Measurements from ENCODE around the gene NCAM1.

Gene NCAM1

GRCh38 chr11:113245216-113245615, 284.0 kb downstream of the NCAM1 start:
- Histone ChIP-seq H3K27ac (replicated peaks; ENCODE audit: low read length) (no peak overlapping the region), H3K14ac (ENCODE audit: low read length) (no peak overlapping the region), H4K91ac (ENCODE audit: low read depth, low read length, poor library complexity) (no peak overlapping the region), H3K9me3 (replicated peaks in 1 of 2; ENCODE audit: control insufficient read depth in 2 of 2, insufficient read depth in 1 of 2, low read depth in 1 of 2, low read length in 2 of 2) (no peaks in the 10 kb centered on the region), H3K36me3 (replicated peaks in 1 of 2; ENCODE audit: control insufficient read depth in 2 of 2, insufficient read depth in 2 of 2, low read length in 2 of 2) (no peaks in the 10 kb centered on the region), H3K4ac (ENCODE audit: low read length) (no peak overlapping the region), H3K23ac (ENCODE audit: low read depth, low read length, poor library complexity) (no peak overlapping the region), H2BK120ac (ENCODE audit: low read depth, low read length) (no peak overlapping the region), H3K9ac (ENCODE audit: low read depth, low read length, poor library complexity) (no peak overlapping the region), H2BK5ac (ENCODE audit: low read length) (no peak overlapping the region), H2AFZ (ENCODE audit: low read length) (no peak overlapping the region), H3K4me2 (ENCODE audit: insufficient read depth, low read length, poor library complexity, severe bottlenecking) (no peak overlapping the region), H3K4me3 (ENCODE audit: low read length in 2 of 2) (no peak overlapping the region), H3K27me3 (ENCODE audit: control insufficient read depth in 3 of 3, insufficient read depth in 3 of 3, low read depth in 1 of 3, low read length in 3 of 3) (no peaks in the 10 kb centered on the region), H2AK5ac (ENCODE audit: low read depth, low read length) (no peak overlapping the region), H4K8ac (ENCODE audit: low read depth, low read length) (no peak overlapping the region), H2BK12ac (ENCODE audit: low read length) (no peak overlapping the region), H2BK15ac (ENCODE audit: low read length) (no peak overlapping the region), H3K18ac (ENCODE audit: low read length) (no peak overlapping the region), H3K4me1 (ENCODE audit: control insufficient read depth in 2 of 2, insufficient read depth in 1 of 2, low read depth in 1 of 2, low read length in 2 of 2) (peaks cover 22 to 39% of the 10 kb centered on the region in 2 donors), H3K79me1 (ENCODE audit: low read depth, low read length) (no peaks in the 10 kb centered on the region)
- no peak for DNase-seq (ENCODE audit: low spot score)
- no CpG with 5 or more reads among the region's 7 CpGs for WGBS, 2 donors (ENCODE audit: extremely low coverage in 2 of 2, insufficient read length in 2 of 2, insufficient replicate concordance in 1 of 2)

- H2BK120ac ChIP-seq (ENCODE audit: low read depth, low read length), result no peak overlapping the region
- peak overlapping the region; percentile 21 for H2AFZ ChIP-seq (ENCODE audit: low read length)
- H3K4me1 ChIP-seq (ENCODE audit: control insufficient read depth in 2 of 2, insufficient read depth in 1 of 2, low read depth in 1 of 2, low read length in 2 of 2), result peaks cover 22 to 30% of the 10 kb centered on the region in 2 donors
- no peak overlapping the region for H3K4ac ChIP-seq (ENCODE audit: low read length)
- no peak overlapping the region for H3K4me3 ChIP-seq (ENCODE audit: low read length in 2 of 2)
- H4K8ac ChIP-seq (ENCODE audit: low read depth, low read length), result no peak overlapping the region
- no peak for DNase-seq (ENCODE audit: low spot score)
- H3K23ac ChIP-seq (ENCODE audit: low read depth, low read length, poor library complexity), result no peak overlapping the region
- H3K14ac ChIP-seq (ENCODE audit: low read length), result no peak overlapping the region
- H3K4me2 ChIP-seq (ENCODE audit: insufficient read depth, low read length, poor library complexity, severe bottlenecking), result no peak overlapping the region
- no CpG with 5 or more reads among the region's 8 CpGs for WGBS, 2 donors (ENCODE audit: extremely low coverage in 2 of 2, insufficient read length in 2 of 2, insufficient replicate concordance in 1 of 2)
- no peak overlapping the region for H3K27ac ChIP-seq (replicated peaks; ENCODE audit: low read length)
- H3K36me3 ChIP-seq (replicated peaks in 1 of 2; ENCODE audit: control insufficient read depth in 2 of 2, insufficient read depth in 2 of 2, low read length in 2 of 2), result no peaks in the 10 kb centered on the region
- H3K9me3 ChIP-seq (replicated peaks in 1 of 2; ENCODE audit: control insufficient read depth in 2 of 2, insufficient read depth in 1 of 2, low read depth in 1 of 2, low read length in 2 of 2), result no peaks in the 10 kb centered on the region
- no peaks in the 10 kb centered on the region for H3K79me1 ChIP-seq (ENCODE audit: low read depth, low read length)
- H3K18ac ChIP-seq (ENCODE audit: low read length), result no peak overlapping the region
- no peak overlapping the region for H3K9ac ChIP-seq (ENCODE audit: low read depth, low read length, poor library complexity)
- no peak overlapping the region for H2BK15ac ChIP-seq (ENCODE audit: low read length)
- H2AK5ac ChIP-seq (ENCODE audit: low read depth, low read length), result no peak overlapping the region
- H4K91ac ChIP-seq (ENCODE audit: low read depth, low read length, poor library complexity), result no peak overlapping the region
- no peaks in the 10 kb centered on the region for H3K27me3 ChIP-seq (ENCODE audit: control insufficient read depth in 3 of 3, insufficient read depth in 3 of 3, low read depth in 1 of 3, low read length in 3 of 3)
- H2BK12ac ChIP-seq (ENCODE audit: low read length), result no peak overlapping the region
- no peak overlapping the region for H2BK5ac ChIP-seq (ENCODE audit: low read length)
These were observed 286.0 kb downstream of the NCAM1 start for GRCh38 chr11:113247221-113247620.

- no peak overlapping the region for H3K27ac ChIP-seq (replicated peaks; ENCODE audit: low read length)
- no peaks in the 10 kb centered on the region for H3K9me3 ChIP-seq (replicated peaks in 1 of 2; ENCODE audit: control insufficient read depth in 2 of 2, insufficient read depth in 1 of 2, low read depth in 1 of 2, low read length in 2 of 2)
- no peaks in the 10 kb centered on the region for H3K27me3 ChIP-seq (ENCODE audit: control insufficient read depth in 3 of 3, insufficient read depth in 3 of 3, low read depth in 1 of 3, low read length in 3 of 3)
- H3K4me3 ChIP-seq (ENCODE audit: low read length in 2 of 2), result no peak overlapping the region
- H2BK5ac ChIP-seq (ENCODE audit: low read length), result no peak overlapping the region
- H2AK5ac ChIP-seq (ENCODE audit: low read depth, low read length), result no peak overlapping the region
- no peak overlapping the region for H3K4me2 ChIP-seq (ENCODE audit: insufficient read depth, low read length, poor library complexity, severe bottlenecking)
- H3K18ac ChIP-seq (ENCODE audit: low read length), result no peak overlapping the region
- no peak overlapping the region for H3K9ac ChIP-seq (ENCODE audit: low read depth, low read length, poor library complexity)
- no peak overlapping the region for H3K14ac ChIP-seq (ENCODE audit: low read length)
- no peak overlapping the region for H2BK12ac ChIP-seq (ENCODE audit: low read length)
- H3K4me1 ChIP-seq (ENCODE audit: control insufficient read depth in 2 of 2, insufficient read depth in 1 of 2, low read depth in 1 of 2, low read length in 2 of 2), result peaks cover 17 to 27% of the 10 kb centered on the region in 2 donors
- DNase-seq (ENCODE audit: low spot score), result no peak
- no peak overlapping the region for H4K8ac ChIP-seq (ENCODE audit: low read depth, low read length)
- H3K79me1 ChIP-seq (ENCODE audit: low read depth, low read length), result no peaks in the 10 kb centered on the region
- WGBS, 2 donors (ENCODE audit: extremely low coverage in 2 of 2, insufficient read length in 2 of 2, insufficient replicate concordance in 1 of 2), result no CpG with 5 or more reads among the region's 6 CpGs
- H3K36me3 ChIP-seq (replicated peaks in 1 of 2; ENCODE audit: control insufficient read depth in 2 of 2, insufficient read depth in 2 of 2, low read length in 2 of 2), result no peaks in the 10 kb centered on the region
- H2AFZ ChIP-seq (ENCODE audit: low read length), result no peak overlapping the region
- no peak overlapping the region for H2BK15ac ChIP-seq (ENCODE audit: low read length)
- H3K23ac ChIP-seq (ENCODE audit: low read depth, low read length, poor library complexity), result no peak overlapping the region
- no peak overlapping the region for H3K4ac ChIP-seq (ENCODE audit: low read length)
- no peak overlapping the region for H2BK120ac ChIP-seq (ENCODE audit: low read depth, low read length)
- H4K91ac ChIP-seq (ENCODE audit: low read depth, low read length, poor library complexity), result no peak overlapping the region
These were observed 286.7 kb downstream of the NCAM1 start for GRCh38 chr11:113247966-113248365.

- Histone ChIP-seq H2AFZ (ENCODE audit: low read length) (no peak overlapping the region), H3K14ac (ENCODE audit: low read length) (no peak overlapping the region), H3K4me1 (ENCODE audit: control insufficient read depth in 2 of 2, insufficient read depth in 1 of 2, low read depth in 1 of 2, low read length in 2 of 2) (peaks cover 10 to 18% of the 10 kb centered on the region in 2 donors), H3K27me3 (ENCODE audit: control insufficient read depth in 3 of 3, insufficient read depth in 3 of 3, low read depth in 1 of 3, low read length in 3 of 3) (no peaks in the 10 kb centered on the region), H3K18ac (ENCODE audit: low read length) (peak overlapping the region; percentile 12), H3K4me2 (ENCODE audit: insufficient read depth, low read length, poor library complexity, severe bottlenecking) (no peak overlapping the region), H2BK120ac (ENCODE audit: low read depth, low read length) (no peak overlapping the region), H3K79me1 (ENCODE audit: low read depth, low read length) (no peaks in the 10 kb centered on the region), H2BK15ac (ENCODE audit: low read length) (no peak overlapping the region), H2BK12ac (ENCODE audit: low read length) (no peak overlapping the region), H3K27ac (replicated peaks; ENCODE audit: low read length) (no peak overlapping the region), H2BK5ac (ENCODE audit: low read length) (no peak overlapping the region), H3K9me3 (replicated peaks in 1 of 2; ENCODE audit: control insufficient read depth in 2 of 2, insufficient read depth in 1 of 2, low read depth in 1 of 2, low read length in 2 of 2) (no peaks in the 10 kb centered on the region), H3K9ac (ENCODE audit: low read depth, low read length, poor library complexity) (no peak overlapping the region), H3K36me3 (replicated peaks in 1 of 2; ENCODE audit: control insufficient read depth in 2 of 2, insufficient read depth in 2 of 2, low read length in 2 of 2) (no peaks in the 10 kb centered on the region), H4K8ac (ENCODE audit: low read depth, low read length) (no peak overlapping the region), H4K91ac (ENCODE audit: low read depth, low read length, poor library complexity) (no peak overlapping the region), H3K4ac (ENCODE audit: low read length) (no peak overlapping the region), H2AK5ac (ENCODE audit: low read depth, low read length) (no peak overlapping the region), H3K4me3 (ENCODE audit: low read length in 2 of 2) (no peak overlapping the region), H3K23ac (ENCODE audit: low read depth, low read length, poor library complexity) (no peak overlapping the region)
- no peak for DNase-seq (ENCODE audit: low spot score)
- WGBS, 2 donors (ENCODE audit: extremely low coverage in 2 of 2, insufficient read length in 2 of 2, insufficient replicate concordance in 1 of 2), result no CpG with 5 or more reads among the region's 11 CpGs
These were observed 287.7 kb downstream of the NCAM1 start for GRCh38 chr11:113248702-113249490.

All from neuronal stem cell (in vitro differentiated cells).